Sigmoid colon (tissue), 4 donors: Measurements from ENCODE around the gene MYADML2.

Experiments used
- POLR2A ChIP-seq, 2 donors: fragments of 450-650 bp; IDR thresholded peaks; one replicate each; pipeline ENCODE4 v1.6.1; 2016; ENCODE audit warnings: antibody characterized with exemption in 2 of 2, mild to moderate bottlenecking in 2 of 2, moderate library complexity in 2 of 2
- POLR2AphosphoS5 ChIP-seq, 4 donors: sonication (generic); formaldehyde crosslinking; IDR thresholded peaks; one replicate each; pipeline ENCODE4 v1.6.1; 2017; ENCODE audit warnings: antibody characterized with exemption in 4 of 4
- TF ChIP-seq, protein P1 (sequence below), 4 experiments: fragments of 450-650 bp in 3 of 4; fragments of 200-600 bp in 1 of 4; IDR thresholded peaks; one replicate each; pipeline ENCODE4 v1.5.1; 2016 to 2019; ENCODE audit warnings: antibody characterized with exemption in 4 of 4, mild to moderate bottlenecking in 3 of 4, moderate library complexity in 2 of 4

DNA sequence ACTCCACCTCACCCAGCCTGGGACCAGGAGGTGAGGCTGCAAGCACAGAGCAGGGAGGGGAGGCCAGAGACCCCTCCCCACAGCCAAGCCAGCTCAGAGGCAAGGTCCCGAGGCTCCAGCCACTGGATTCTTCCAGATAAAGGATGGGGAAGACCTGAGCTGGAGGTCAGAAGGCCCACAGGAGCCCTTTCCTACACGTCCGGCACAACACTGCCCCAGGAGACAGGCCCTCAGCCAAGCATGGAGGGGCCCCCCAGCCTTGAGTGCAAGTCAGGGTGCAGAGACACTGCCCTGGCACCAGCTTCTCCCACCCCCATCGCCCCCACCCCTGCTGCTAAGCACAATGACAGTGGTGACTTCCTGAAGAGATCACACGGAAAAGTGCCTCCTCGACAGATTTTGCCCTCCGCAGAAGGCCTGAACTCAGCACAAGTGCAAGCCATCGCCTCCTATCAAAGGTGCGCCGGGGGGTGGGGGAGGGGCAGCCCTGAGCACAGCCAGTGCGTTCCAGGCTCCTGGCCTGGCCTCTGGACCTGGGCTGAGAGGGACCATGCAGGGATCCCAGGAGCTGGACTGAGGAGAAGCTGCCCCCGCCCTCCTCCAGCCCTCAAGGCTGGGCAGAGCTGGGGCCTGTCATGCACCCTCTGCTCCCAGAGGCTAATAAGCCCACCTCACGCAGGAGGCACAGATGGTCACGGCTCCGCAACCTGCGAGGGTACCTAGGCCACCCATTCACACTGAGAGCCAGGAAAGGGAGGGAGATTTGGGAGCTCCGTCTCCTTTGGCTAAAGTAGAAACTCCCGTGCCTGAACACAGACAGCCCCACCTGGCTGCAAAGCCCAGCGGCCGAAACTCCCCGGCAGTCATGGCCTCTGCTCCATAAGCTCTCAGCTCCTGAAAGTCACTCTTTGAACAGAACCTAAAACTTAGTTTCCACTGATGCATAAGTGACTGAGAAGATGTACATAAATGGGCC, 22.2 kb downstream of the MYADML2 start:
- TF ChIP-seq, protein P1, sequence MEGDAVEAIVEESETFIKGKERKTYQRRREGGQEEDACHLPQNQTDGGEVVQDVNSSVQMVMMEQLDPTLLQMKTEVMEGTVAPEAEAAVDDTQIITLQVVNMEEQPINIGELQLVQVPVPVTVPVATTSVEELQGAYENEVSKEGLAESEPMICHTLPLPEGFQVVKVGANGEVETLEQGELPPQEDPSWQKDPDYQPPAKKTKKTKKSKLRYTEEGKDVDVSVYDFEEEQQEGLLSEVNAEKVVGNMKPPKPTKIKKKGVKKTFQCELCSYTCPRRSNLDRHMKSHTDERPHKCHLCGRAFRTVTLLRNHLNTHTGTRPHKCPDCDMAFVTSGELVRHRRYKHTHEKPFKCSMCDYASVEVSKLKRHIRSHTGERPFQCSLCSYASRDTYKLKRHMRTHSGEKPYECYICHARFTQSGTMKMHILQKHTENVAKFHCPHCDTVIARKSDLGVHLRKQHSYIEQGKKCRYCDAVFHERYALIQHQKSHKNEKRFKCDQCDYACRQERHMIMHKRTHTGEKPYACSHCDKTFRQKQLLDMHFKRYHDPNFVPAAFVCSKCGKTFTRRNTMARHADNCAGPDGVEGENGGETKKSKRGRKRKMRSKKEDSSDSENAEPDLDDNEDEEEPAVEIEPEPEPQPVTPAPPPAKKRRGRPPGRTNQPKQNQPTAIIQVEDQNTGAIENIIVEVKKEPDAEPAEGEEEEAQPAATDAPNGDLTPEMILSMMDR (IDR thresholded peaks at IDR 0.05), result no peak
- TF ChIP-seq POLR2AphosphoS5 (IDR thresholded peaks at IDR 0.05), result no peak
- TF ChIP-seq POLR2A (IDR thresholded peaks at IDR 0.05), result no peak
